ENCODE results near the gene CACNB4. TPM values are rescaled to one million over a fixed set of nuclear protein-coding genes. Genes with fewer than 3 reads are reported as not detected.
"Not testable (repeated sequence)": the region's sequence is repeated elsewhere in the genome, so short reads cannot be mapped to it uniquely, and the experiment has no call there.

The CACNB4 gene
- total RNA-seq, 2 experiments from 2014 or later, result 0.06 to 0.76 TPM

GRCh38 chr2:152031747-152032306, 67.0 kb downstream of the CACNB4 start:
- intact Hi-C loops (cut with micrococcal nuclease; ENCODE audit: unreplicated experiment), result loop anchor here (10.0 kb wide), 1 partner anchor 1483 kb away; no protein-coding TSS in a partner anchor
- BruUV-seq (replicated peaks), result no TSS peak
- no peak overlapping the region for H2AFZ ChIP-seq (ENCODE audit: low read length)

GRCh38 chr2:152030596-152031328, 68.1 kb downstream of the CACNB4 start:
- H3K36me3 ChIP-seq (ENCODE audit: insufficient read depth, low read length); H3K4me2 ChIP-seq (ENCODE audit: low read length); H4K20me1 ChIP-seq (ENCODE audit: insufficient read depth, low read length); H3K4me1 ChIP-seq (ENCODE audit: insufficient read depth, low read length, poor library complexity, severe bottlenecking); BruUV-seq (replicated peaks); H3K4me3 ChIP-seq (ENCODE audit: low read depth, low read length, poor library complexity, severe bottlenecking); H3K9me2 ChIP-seq (ENCODE audit: insufficient read depth, low read length); H3K27ac ChIP-seq (ENCODE audit: low read depth, low read length, poor library complexity, severe bottlenecking); H2AFZ ChIP-seq (ENCODE audit: low read length); POLR2A ChIA-PET; H3K79me2 ChIP-seq (ENCODE audit: insufficient read depth, low read depth, low read length); H3K9me3 ChIP-seq (ENCODE audit: low read length); DNase-seq (ENCODE audit: low spot score): not testable (repeated sequence)
- intact Hi-C loops (cut with micrococcal nuclease; ENCODE audit: unreplicated experiment), result loop anchor here (10.0 kb wide), 1 partner anchor 1484 kb away; no protein-coding TSS in a partner anchor
- CTCF ChIA-PET (ENCODE audit: unreplicated experiment), result interaction anchor here (0.6 kb wide), 1 partner anchor 862 kb away, joined by 4 read pairs; no protein-coding TSS in a partner anchor

More at GRCh38 chr2:152031747-152032306, 67.0 kb downstream of the CACNB4 start:
- Histone ChIP-seq H3K79me2 (ENCODE audit: insufficient read depth, low read depth, low read length) (no peaks in the 10 kb centered on the region), H4K20me1 (ENCODE audit: insufficient read depth, low read length) (no peaks in the 10 kb centered on the region), H3K36me3 (ENCODE audit: insufficient read depth, low read length) (no peaks in the 10 kb centered on the region), H3K4me1 (ENCODE audit: insufficient read depth, low read length, poor library complexity, severe bottlenecking) (no peaks in the 10 kb centered on the region), H3K4me2 (ENCODE audit: low read length) (no peak overlapping the region), H3K9me2 (ENCODE audit: insufficient read depth, low read length) (no peaks in the 10 kb centered on the region), H3K4me3 (ENCODE audit: low read depth, low read length, poor library complexity, severe bottlenecking) (no peak overlapping the region), H3K9me3 (ENCODE audit: low read length) (no peaks in the 10 kb centered on the region), H3K27ac (ENCODE audit: low read depth, low read length, poor library complexity, severe bottlenecking) (no peak overlapping the region)
- ChIA-PET CTCF (ENCODE audit: unreplicated experiment) (no interaction called here), POLR2A (no interaction called here)
- no peak for DNase-seq (ENCODE audit: low spot score)
- no peak for TF ChIP-seq EZH2phosphoT487 (IDR thresholded peaks at IDR 0.05; ENCODE audit: borderline replicate concordance, low read depth, low read length)
- TF ChIP-seq CTCF (conservative IDR thresholded peaks at IDR 0.05; ENCODE audit: low read length), result no peak

GRCh38 chr2:152028182-152028862, 70.5 kb downstream of the CACNB4 start:
- DNase-seq (ENCODE audit: low spot score), result no peak
- Histone ChIP-seq H3K4me1 (ENCODE audit: insufficient read depth, low read length, poor library complexity, severe bottlenecking) (no peaks in the 10 kb centered on the region), H4K20me1 (ENCODE audit: insufficient read depth, low read length) (no peaks in the 10 kb centered on the region), H3K4me3 (ENCODE audit: low read depth, low read length, poor library complexity, severe bottlenecking) (no peak overlapping the region), H3K79me2 (ENCODE audit: insufficient read depth, low read depth, low read length) (no peaks in the 10 kb centered on the region), H3K36me3 (ENCODE audit: insufficient read depth, low read length) (no peaks in the 10 kb centered on the region), H3K9me3 (ENCODE audit: low read length) (no peaks in the 10 kb centered on the region), H2AFZ (ENCODE audit: low read length) (no peak overlapping the region), H3K27ac (ENCODE audit: low read depth, low read length, poor library complexity, severe bottlenecking) (no peak overlapping the region), H3K4me2 (ENCODE audit: low read length) (no peak overlapping the region), H3K9me2 (ENCODE audit: insufficient read depth, low read length) (no peaks in the 10 kb centered on the region)
- ChIA-PET CTCF (ENCODE audit: unreplicated experiment) (no interaction called here), POLR2A (no interaction called here)
- no peak for TF ChIP-seq EZH2phosphoT487 (IDR thresholded peaks at IDR 0.05; ENCODE audit: borderline replicate concordance, low read depth, low read length)
- intact Hi-C loops (cut with micrococcal nuclease; ENCODE audit: unreplicated experiment), result no loop called here
- BruUV-seq (replicated peaks), result no TSS peak

Data from OCI-LY7 (cell line).